ENCODE data around the gene HOXB2.

DNA sequence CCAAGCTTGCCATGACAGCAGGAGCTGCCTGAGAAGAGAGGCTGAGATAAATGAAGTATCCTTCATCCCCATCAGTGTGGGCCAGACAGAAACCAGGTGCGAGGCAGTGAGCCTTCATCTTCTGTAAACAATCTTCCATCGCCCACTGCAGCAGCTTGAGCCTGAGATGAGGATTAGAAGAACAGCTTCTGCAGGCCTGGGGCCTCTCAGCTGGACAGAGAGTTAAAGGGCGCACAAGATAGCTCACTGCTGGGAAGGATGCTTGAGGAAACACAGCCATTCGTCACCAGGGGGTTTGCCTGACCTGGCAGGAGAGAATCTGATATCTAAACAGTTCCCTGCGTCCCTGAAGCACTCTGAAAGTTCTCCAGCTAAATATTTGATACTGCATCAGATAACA, 41.2 kb downstream of the HOXB2 start:
- TF ChIP-seq CTCF (IDR thresholded peaks at IDR 0.05; ENCODE audit: poor library complexity) (no peak), EZH2phosphoT487 (IDR thresholded peaks at IDR 0.05; ENCODE audit: low read depth, severe bottlenecking, unreplicated experiment) (no peak), EZH2 (IDR thresholded peaks at IDR 0.05; ENCODE audit: borderline replicate concordance) (no peak)
